GM12878 (cell line): ENCODE measurements around the gene TNFAIP8L1. TPM values are rescaled to one million over a fixed set of nuclear protein-coding genes. Genes with fewer than 3 reads are reported as not detected.

Experiments
- ATAC-seq: fragments of 200-7000 bp; cut with Tn5 transposase; 3 replicates; pipeline ENCODE4 v1.9.1; 2020; ENCODE audit warnings: mild to moderate bottlenecking, moderate library complexity
- BruUV-seq: library from RNA; stranded (reverse); fragments of 400-500 nt; replicated peaks from 2 replicates; lab custom pipeline; 2021; lab: Mats Ljungman, UMichigan
- CTCF ChIA-PET: fragments of 300-600 bp; sonication (Branson Sonifier 250); formaldehyde crosslinking; extraction: SDS; loops from one replicate; lab custom pipeline; 2021; ENCODE audit warnings: inconsistent platforms; lab: Yijun Ruan, JAX
- POLR2A ChIA-PET: fragments of 350-600 bp; formaldehyde crosslinking; extraction: SDS; loops from one replicate; lab custom pipeline; 2021; ENCODE audit warnings: inconsistent platforms; lab: Charles Lee
- RAD21 ChIA-PET: fragments of 300-600 bp; sonication (Branson Sonifier 250); formaldehyde crosslinking; loops from one replicate; lab custom pipeline; 2023; ENCODE audit warnings: antibody characterized with exemption; ENCODE audit not compliant: unreplicated experiment; lab: Charles Lee
- SMC1A ChIA-PET: fragments of 300-600 bp; sonication (Branson Sonifier 250); formaldehyde crosslinking; loops from one replicate; lab custom pipeline; 2023; ENCODE audit not compliant: unreplicated experiment, uncharacterized antibody; lab: Charles Lee
- DNase-seq: peaks from one replicate; pipeline ENCODE4 v3.0.0-alpha.2; 2011; ENCODE audit warnings: low read depth, low spot score
- FAIRE-seq: peaks from 3 replicates; lab custom pipeline; 2011; peaks lifted over from hg19 to GRCh38; lab: Jason Lieb, UNC
- H2AFZ ChIP-seq: 2 replicates; pipeline ENCODE4 v1.6.0; 2011; ENCODE audit warnings: low read depth, low read length, control low read depth; ENCODE audit not compliant: control insufficient read depth
- H3K27ac ChIP-seq: 2 replicates; pipeline ENCODE4 v1.5.1; 2011; ENCODE audit warnings: control low read depth; ENCODE audit not compliant: control insufficient read depth, insufficient read depth
- H3K27me3 ChIP-seq, 2 experiments: replicated peaks in 1 of 2; 2 replicates each; pipeline versions ENCODE4 v1.6.0 to v1.6.1; 2011; ENCODE audit warnings: low read length in 1 of 2; ENCODE audit not compliant: control insufficient read depth in 2 of 2, insufficient read depth in 2 of 2
- H3K36me3 ChIP-seq, 2 experiments: 2 replicates each; pipeline ENCODE4 v1.5.1; 2011; ENCODE audit warnings: low read length in 1 of 2; ENCODE audit not compliant: control insufficient read depth in 2 of 2, insufficient read depth in 2 of 2
- H3K4me1 ChIP-seq: 2 replicates; pipeline ENCODE4 v1.6.1; 2011; ENCODE audit warnings: mild to moderate bottlenecking, low read length, moderate library complexity, mixed read lengths; ENCODE audit not compliant: control insufficient read depth, insufficient read depth
- H3K4me2 ChIP-seq: 2 replicates; pipeline ENCODE4 v1.6.0; 2011; ENCODE audit warnings: control low read depth; ENCODE audit not compliant: control insufficient read depth, insufficient read depth
- H3K4me3 ChIP-seq: fragments of 200-600 bp; sonication (generic); 2 replicates; pipeline ENCODE4 v1.5.1; 2016
- H3K79me2 ChIP-seq: 2 replicates; pipeline ENCODE4 v1.6.0; 2011; ENCODE audit warnings: low read length; ENCODE audit not compliant: control insufficient read depth, insufficient read depth
- H3K9ac ChIP-seq: 2 replicates; pipeline ENCODE4 v1.8.0; 2011; ENCODE audit warnings: low read length, control low read depth, mixed read lengths; ENCODE audit not compliant: control insufficient read depth, insufficient read depth
- H3K9me3 ChIP-seq: replicated peaks from 3 replicates; pipeline ENCODE4 v1.5.1; 2011; ENCODE audit warnings: mild to moderate bottlenecking, low read length; ENCODE audit not compliant: control insufficient read depth, insufficient read depth
- H4K20me1 ChIP-seq: 2 replicates; pipeline ENCODE4 v1.6.0; 2011; ENCODE audit not compliant: control insufficient read depth, insufficient read depth
- MLLT1 ChIP-seq: fragments of 450-650 bp; IDR thresholded peaks from 2 replicates; pipeline ENCODE4 v1.6.1; 2016; ENCODE audit warnings: mild to moderate bottlenecking
- MTA2 ChIP-seq: fragments of 450-650 bp; IDR thresholded peaks from 2 replicates; pipeline ENCODE4 v1.6.1; 2016; ENCODE audit warnings: low read depth, mild to moderate bottlenecking, moderate library complexity
- NR2C2 ChIP-seq: IDR thresholded peaks from 2 replicates; pipeline ENCODE4 v1.6.1; 2011; ENCODE audit warnings: borderline replicate concordance, low read depth; ENCODE audit not compliant: control insufficient read depth, insufficient read length
- PKNOX1 ChIP-seq: fragments of 450-650 bp; IDR thresholded peaks from 2 replicates; pipeline ENCODE4 v1.6.1; 2016; ENCODE audit warnings: mild to moderate bottlenecking
- POU2F2 ChIP-seq: IDR thresholded peaks from 3 replicates; pipeline ENCODE4 v1.6.1; 2011; ENCODE audit warnings: low read depth, mild to moderate bottlenecking, low read length, borderline replicate concordance
- PRDM15 ChIP-seq: fragments of 450-650 bp; formaldehyde crosslinking; IDR thresholded peaks from 2 replicates; pipeline ENCODE4 v1.4.0; 2020; ENCODE audit warnings: mild to moderate bottlenecking, moderate library complexity
- RELA ChIP-seq: fragments of 450-650 bp; IDR thresholded peaks from 2 replicates; pipeline ENCODE4 v1.8.0; 2014; ENCODE audit warnings: borderline replicate concordance; ENCODE audit not compliant: partially characterized antibody
- SMAD5 ChIP-seq: IDR thresholded peaks from 2 replicates; pipeline ENCODE4 v1.6.1; 2016; ENCODE audit warnings: antibody characterized with exemption, low read depth
- SMC3 ChIP-seq: IDR thresholded peaks from 2 replicates; pipeline ENCODE4 v1.6.1; 2011; ENCODE audit warnings: low read length, improper control_type of control experiment, borderline replicate concordance
- TCF7 ChIP-seq: IDR thresholded peaks from 2 replicates; pipeline ENCODE4 v1.6.1; 2014; ENCODE audit warnings: antibody characterized with exemption, borderline replicate concordance
- ZBED1 ChIP-seq: IDR thresholded peaks from 2 replicates; pipeline ENCODE4 v1.6.1; 2016; ENCODE audit warnings: borderline replicate concordance
- ZBTB40 ChIP-seq: fragments of 450-650 bp; IDR thresholded peaks from 2 replicates; pipeline ENCODE4 v1.6.1; 2016; ENCODE audit warnings: mild to moderate bottlenecking, moderate library complexity, borderline replicate concordance
- ZNF622 ChIP-seq: fragments of 450-650 bp; IDR thresholded peaks from 2 replicates; pipeline ENCODE4 v1.6.1; 2017; ENCODE audit warnings: mild to moderate bottlenecking, inconsistent platforms
- ZSCAN29 ChIP-seq: fragments of 450-650 bp; IDR thresholded peaks from 2 replicates; pipeline ENCODE4 v1.6.1; 2017; ENCODE audit warnings: mild to moderate bottlenecking, moderate library complexity
- WGBS: methylation state at CpG from one replicate; pipeline ENCODE4 v1.1.6; 2016; ENCODE audit warnings: low lambda C conversion rate; ENCODE audit not compliant: insufficient replicate concordance, insufficient coverage; ENCODE audit errors: missing lambda C conversion rate; 5-methylcytosine and 5-hydroxymethylcytosine counted together
- in situ Hi-C: fragments of 300-500 bp; cut with MboI; formaldehyde crosslinking; loops from 9 replicates; pipeline ENCODE4 v1.14.3; 2018; ENCODE audit warnings: mixed read lengths
- intact Hi-C: fragments of 100-400 bp; cut with micrococcal nuclease; formaldehyde crosslinking; loops from one replicate; pipeline ENCODE4 v1.14.2; 2022; ENCODE audit not compliant: unreplicated experiment
- polyA plus RNA-seq, 11 experiments: library from polyadenylated mRNA; depleted of rRNA in 4 of 11; unstranded in 6 of 11; stranded (reverse) in 5 of 11; fragments of >200 nt; fragmentation: Nextera tagmentation in 4 of 11; fragmentation: Illumina TruSeq in 1 of 11; extraction: Ambion mirVana in 4 of 11; extraction: Trizol in 1 of 11; gene quantifications; 1 replicate in 1 of 11; 2 replicates in 10 of 11; pipeline versions ENCODE4 v1.2.1 to v1.2.3, GENCODE V29; 2011 to 2016; ENCODE audit warnings: inconsistent platforms in 2 of 11, missing spikeins in 2 of 11, low read depth in 1 of 11
- total RNA-seq, 4 experiments: library from RNA; depleted of rRNA in 3 of 4; stranded (reverse); fragments of >200 nt in 3 of 4; fragmentation: Illumina TruSeq in 1 of 4; extraction: Trizol in 1 of 4; gene quantifications; 2 replicates each; pipeline versions ENCODE4 v1.2.1 to v1.2.3, GENCODE V29; 2013 to 2021

The TNFAIP8L1 gene
- total and polyA plus RNA-seq, 10 of the 15 experiments (the other 5 are each of a cell fraction or from before 2014, with no cell fraction given): 0.93 to 12.7 (median 8.6) TPM

GRCh38 chr19:4703671-4704316 lies 64.5 kb downstream of the TNFAIP8L1 start:
- no peaks in the 10 kb centered on the region for H3K4me1 ChIP-seq
- CTCF ChIA-PET: no interaction called here
- H3K79me2 ChIP-seq: no peaks in the 10 kb centered on the region
- ATAC-seq (no peak), DNase-seq (no peak), FAIRE-seq (no peak)
- 94% methylated on average over 27 of the region's 28 CpGs for WGBS
- in situ Hi-C loops (no loop called here), intact Hi-C loops (no loop called here)
- no peaks in the 10 kb centered on the region for H3K9me3 ChIP-seq
- SMC1A ChIA-PET: no interaction called here
- no peaks in the 10 kb centered on the region for H4K20me1 ChIP-seq
- no peak overlapping the region for H3K4me2 ChIP-seq
- no peak overlapping the region for H2AFZ ChIP-seq
- RAD21 ChIA-PET: no interaction called here
- H3K27me3 ChIP-seq: no peaks in the 10 kb centered on the region
- peaks cover 14 to 29% of the 10 kb centered on the region in 2 experiments; a peak in 3 of 4 replicates for H3K36me3 ChIP-seq
- POLR2A ChIA-PET: no interaction called here
- BruUV-seq: no TSS peak
- H3K9ac ChIP-seq: no peak overlapping the region
- H3K4me3 ChIP-seq: no peak overlapping the region
- no peak overlapping the region for H3K27ac ChIP-seq
- TF ChIP-seq ZNF622 (no peak), ZSCAN29 (no peak), SMAD5 (no peak), SMC3 (no peak), PRDM15 (CRISPR knock-in tag) (no peak), MLLT1 (no peak), POU2F2 (no peak), MTA2 (no peak), NR2C2 (no peak), ZBTB40 (no peak), TCF7 (no peak), PKNOX1 (no peak), ZBED1 (no peak), RELA (no peak)
